OCI-LY1 (cell line): ENCODE measurements around the gene RYR1.
A peak's percentile ranks its signal among the peaks of the same experiment; 100 is the strongest.

Source experiments
- H2AFZ ChIP-seq: fragments of 200-600 bp; sonication (generic), shearing (Covaris generic); 2 replicates; pipeline ENCODE4 v1.6.0; 2014; ENCODE audit warnings: antibody characterized with exemption, mild to moderate bottlenecking, low read length
- H3F3A ChIP-seq: fragments of 200-600 bp; sonication (generic), shearing (Covaris generic); 2 replicates; pipeline ENCODE4 v1.6.0; 2014; ENCODE audit warnings: mild to moderate bottlenecking, antibody characterized with exemption, low read length, moderate library complexity; ENCODE audit not compliant: insufficient read depth
- H3K27ac ChIP-seq: fragments of 200-600 bp; sonication (generic); 2 replicates; pipeline ENCODE4 v1.5.1; 2014; ENCODE audit warnings: low read length, mixed run types, mild to moderate bottlenecking, low read depth; ENCODE audit not compliant: poor library complexity, severe bottlenecking
- H3K27me3 ChIP-seq: fragments of 200-600 bp; sonication (generic); 2 replicates; pipeline ENCODE4 v1.6.0; 2014; ENCODE audit warnings: antibody characterized with exemption, mild to moderate bottlenecking, low read length, moderate library complexity; ENCODE audit not compliant: insufficient read depth
- H3K36me3 ChIP-seq: fragments of 200-600 bp; sonication (generic); 2 replicates; pipeline ENCODE4 v1.6.1; 2014; ENCODE audit warnings: mild to moderate bottlenecking, antibody characterized with exemption, low read length, moderate library complexity, mixed read lengths; ENCODE audit not compliant: insufficient read depth
- H3K4me1 ChIP-seq: fragments of 200-600 bp; sonication (generic); 2 replicates; pipeline ENCODE4 v1.5.1; 2014; ENCODE audit warnings: mild to moderate bottlenecking, low read length, moderate library complexity; ENCODE audit not compliant: insufficient read depth, severe bottlenecking
- H3K4me2 ChIP-seq: fragments of 200-600 bp; sonication (generic), shearing (Covaris generic); 2 replicates; pipeline ENCODE4 v1.6.1; 2014; ENCODE audit warnings: low read length
- H3K4me3 ChIP-seq: fragments of 200-600 bp; sonication (generic); 2 replicates; pipeline ENCODE4 v1.5.1; 2014; ENCODE audit warnings: low read length, low read depth, mild to moderate bottlenecking, mixed read lengths; ENCODE audit not compliant: poor library complexity, severe bottlenecking
- H3K79me2 ChIP-seq: fragments of 200-600 bp; shearing (Covaris generic); 2 replicates; pipeline ENCODE4 v1.6.1; 2016; ENCODE audit warnings: mixed run types, low read length, mixed read lengths; ENCODE audit not compliant: insufficient read depth
- H3K9ac ChIP-seq: fragments of 200-600 bp; sonication (generic), shearing (Covaris generic); 2 replicates; pipeline ENCODE4 v1.6.1; 2014; ENCODE audit warnings: mild to moderate bottlenecking, low read length, mixed read lengths
- H3K9me2 ChIP-seq: fragments of 200-600 bp; sonication (generic), shearing (Covaris generic); 2 replicates; pipeline ENCODE4 v1.6.1; 2014; ENCODE audit warnings: low read depth, mild to moderate bottlenecking, low read length, mixed read lengths
- H3K9me3 ChIP-seq: fragments of 200-600 bp; shearing (Covaris generic); 2 replicates; pipeline ENCODE4 v1.6.1; 2014; ENCODE audit warnings: low read length, mixed read lengths
- H4K20me1 ChIP-seq: fragments of 200-600 bp; sonication (generic), shearing (Covaris generic); 2 replicates; pipeline ENCODE4 v1.6.0; 2016; ENCODE audit warnings: mild to moderate bottlenecking, low read length; ENCODE audit not compliant: insufficient read depth
- CTCF ChIP-seq: fragments of 200-600 bp; sonication (generic), shearing (Covaris generic); IDR thresholded peaks from 2 replicates; pipeline ENCODE4 v1.5.1; 2017; ENCODE audit warnings: mild to moderate bottlenecking, antibody characterized with exemption, low read length, moderate library complexity, mixed read lengths
- EZH2 ChIP-seq: fragments of 200-600 bp; sonication (generic), shearing (Covaris generic); IDR thresholded peaks from 2 replicates; pipeline ENCODE4 v1.8.0; 2017; ENCODE audit warnings: borderline replicate concordance, mixed run types, mild to moderate bottlenecking, antibody characterized with exemption, low read length, moderate library complexity, mixed read lengths

The RYR1 gene

GRCh38 chr19:38440592-38440991 lies 7.1 kb downstream of the RYR1 start:
- Histone ChIP-seq H3K9me2 (no peaks in the 10 kb centered on the region), H3K79me2 (no peaks in the 10 kb centered on the region), H4K20me1 (no peaks in the 10 kb centered on the region), H3F3A (no peaks in the 10 kb centered on the region), H3K4me3 (no peak overlapping the region), H3K27ac (no peak overlapping the region), H3K9me3 (no peaks in the 10 kb centered on the region), H3K4me2 (no peak overlapping the region), H3K9ac (no peak overlapping the region), H3K27me3 (no peaks in the 10 kb centered on the region; the same call in 1 of the 2 replicates), H3K36me3 (no peaks in the 10 kb centered on the region), H2AFZ (no peak overlapping the region), H3K4me1 (no peaks in the 10 kb centered on the region)
- no peak for TF ChIP-seq EZH2
- no peak for TF ChIP-seq CTCF

GRCh38 chr19:38441657-38442348 lies 8.3 kb downstream of the RYR1 start:
- no peaks in the 10 kb centered on the region for H3K4me1 ChIP-seq
- no peaks in the 10 kb centered on the region; the same call in 1 of the 2 replicates for H3K27me3 ChIP-seq
- no peaks in the 10 kb centered on the region for H3K9me3 ChIP-seq
- TF ChIP-seq EZH2 (no peak), CTCF (peak; percentile 50; the same call in 1 of the 2 replicates)
- H3K4me3 ChIP-seq: no peak overlapping the region
- no peak overlapping the region for H2AFZ ChIP-seq
- no peaks in the 10 kb centered on the region for H4K20me1 ChIP-seq
- no peaks in the 10 kb centered on the region for H3F3A ChIP-seq
- no peaks in the 10 kb centered on the region for H3K79me2 ChIP-seq
- H3K36me3 ChIP-seq: no peaks in the 10 kb centered on the region
- H3K9me2 ChIP-seq: no peaks in the 10 kb centered on the region
- no peak overlapping the region for H3K9ac ChIP-seq
- no peak overlapping the region for H3K4me2 ChIP-seq
- no peak overlapping the region for H3K27ac ChIP-seq

GRCh38 chr19:38442736-38443135 lies 9.2 kb downstream of the RYR1 start:
- Histone ChIP-seq H3K9me3 (no peaks in the 10 kb centered on the region), H3K36me3 (no peaks in the 10 kb centered on the region), H4K20me1 (no peaks in the 10 kb centered on the region), H3K9ac (no peak overlapping the region), H3K27me3 (no peaks in the 10 kb centered on the region), H3K79me2 (no peaks in the 10 kb centered on the region), H3F3A (no peaks in the 10 kb centered on the region), H3K4me1 (no peaks in the 10 kb centered on the region), H3K9me2 (no peaks in the 10 kb centered on the region), H3K4me2 (no peak overlapping the region), H3K4me3 (no peak overlapping the region), H3K27ac (no peak overlapping the region), H2AFZ (no peak overlapping the region)
- TF ChIP-seq CTCF (no peak), EZH2 (no peak)
